Stimulated activated CD4-positive, alpha-beta T cell treated with anti-CD3 and anti-CD28 coated beads, Interleukin-15, amount 100 ng/mL, for 1 hour (primary cell): Measurements from ENCODE around the gene SLC35B4.

Source experiments
- DNase-seq, 2 donors: peaks; one replicate each; pipeline ENCODE4 v3.0.0-alpha.2; 2020; ENCODE audit warnings: low read depth in 1 of 2, low spot score in 1 of 2

SLC35B4 gene, protein sequence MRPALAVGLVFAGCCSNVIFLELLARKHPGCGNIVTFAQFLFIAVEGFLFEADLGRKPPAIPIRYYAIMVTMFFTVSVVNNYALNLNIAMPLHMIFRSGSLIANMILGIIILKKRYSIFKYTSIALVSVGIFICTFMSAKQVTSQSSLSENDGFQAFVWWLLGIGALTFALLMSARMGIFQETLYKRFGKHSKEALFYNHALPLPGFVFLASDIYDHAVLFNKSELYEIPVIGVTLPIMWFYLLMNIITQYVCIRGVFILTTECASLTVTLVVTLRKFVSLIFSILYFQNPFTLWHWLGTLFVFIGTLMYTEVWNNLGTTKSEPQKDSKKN

GRCh38 chr7:134316539-134317344 lies at the start of gene SLC35B4:
Gene SLC35B4, minus strand, starts transcription at chr7:134316930. Its CDS starts 179 bp downstream, at chr7:134316751.
- DNase-seq = peak; percentile 83 to 86

- DNase-seq = no peak
These were observed 49.8 kb upstream of the SLC35B4 start for GRCh38 chr7:134366481-134366880.

- DNase-seq = no peak
These were observed 48.8 kb upstream of the SLC35B4 start for GRCh38 chr7:134365341-134366054.

- DNase-seq = no peak
These were observed 47.9 kb upstream of the SLC35B4 start for GRCh38 chr7:134364619-134365037.

DNA sequence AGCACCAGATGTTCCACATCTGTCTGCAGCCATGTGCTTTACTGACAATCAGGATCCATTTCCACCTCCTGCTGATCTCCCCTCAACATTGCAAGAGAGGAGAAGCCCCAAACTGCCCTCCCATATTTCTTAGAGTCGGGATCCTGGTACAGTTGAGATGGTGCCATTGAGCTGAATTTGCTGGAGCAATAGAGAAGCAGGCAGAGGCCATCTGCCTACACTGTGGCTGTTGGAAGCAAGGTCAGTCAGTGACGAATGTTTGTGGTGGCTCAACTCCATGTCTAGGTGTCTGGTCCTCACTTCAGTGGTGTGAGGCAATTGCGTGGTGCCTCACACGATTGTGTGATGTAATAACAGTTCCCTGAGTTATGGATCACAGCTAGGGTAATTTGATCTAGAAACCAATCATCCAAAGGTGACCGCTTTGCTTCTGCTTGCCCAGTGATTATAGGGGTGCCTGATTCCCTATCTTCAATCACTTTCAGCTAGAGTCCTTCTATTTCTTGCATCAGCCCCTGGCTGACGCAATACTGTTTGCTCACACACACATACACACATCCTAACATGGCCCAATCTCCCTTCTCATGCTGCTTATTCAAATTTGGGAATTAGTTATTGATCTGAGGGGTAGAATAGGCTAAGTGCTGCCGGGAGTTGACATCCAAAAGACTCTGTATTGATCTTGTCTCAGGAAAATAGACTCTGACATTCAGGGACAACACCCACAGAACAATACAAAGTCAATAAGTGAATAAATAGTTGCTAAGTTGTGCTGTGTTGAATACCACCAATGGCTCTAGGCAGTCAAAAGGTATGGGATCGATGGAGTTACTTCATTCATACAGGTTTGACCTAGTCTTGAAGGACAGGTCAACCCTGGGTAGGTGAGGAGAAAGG lies 46.1 kb upstream of the SLC35B4 start:
- DNase-seq = no peak

- no peak for DNase-seq
These were observed 43.2 kb upstream of the SLC35B4 start for GRCh38 chr7:134359787-134360432.

GRCh38 chr7:134357486-134357885 lies 40.8 kb upstream of the SLC35B4 start:
- DNase-seq = no peak

DNA sequence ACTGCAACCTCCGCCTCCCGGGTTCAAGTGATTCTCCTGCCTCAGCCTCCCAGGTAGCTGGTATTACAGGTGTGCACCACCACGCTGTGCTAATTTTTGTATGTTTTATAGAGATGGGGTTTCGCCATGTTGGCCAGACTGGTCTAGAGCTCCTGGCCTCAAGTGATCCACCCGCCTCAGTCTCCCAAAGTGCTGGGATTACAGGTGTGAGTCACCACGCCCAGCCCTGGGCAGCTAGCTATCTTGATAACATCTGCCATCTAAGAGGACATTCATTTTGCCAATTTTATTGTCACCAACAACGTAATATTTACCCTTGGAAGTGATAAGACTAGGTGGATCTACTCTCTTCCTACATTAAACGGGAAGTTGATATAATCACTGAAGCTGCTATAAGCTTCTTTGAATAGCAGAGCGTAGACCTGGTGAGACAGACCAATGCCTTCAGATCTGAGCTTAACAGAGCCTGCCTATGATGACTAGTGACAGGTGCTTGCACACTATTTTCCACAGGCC lies 39.7 kb upstream of the SLC35B4 start:
- no peak for DNase-seq

DNA sequence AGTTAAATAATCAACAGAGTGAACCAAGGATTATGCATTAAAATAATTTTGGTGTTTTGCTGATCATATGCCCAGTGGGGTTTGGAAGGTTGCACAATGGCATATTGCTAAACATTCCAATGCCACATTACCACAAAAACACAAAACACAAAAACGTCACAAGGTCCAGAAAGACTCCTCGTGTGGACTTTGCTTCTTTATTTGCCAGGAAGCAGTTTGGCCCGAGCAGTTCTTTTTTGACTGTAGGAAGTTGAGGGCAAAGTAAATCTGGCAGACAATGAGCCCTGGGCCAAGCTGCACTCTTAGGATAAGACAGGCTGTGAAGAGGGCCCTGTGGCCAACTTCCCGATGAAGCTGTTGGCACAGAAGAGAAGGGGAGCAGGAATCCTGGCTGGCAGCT lies 39.2 kb upstream of the SLC35B4 start:
- DNase-seq = no peak

DNA sequence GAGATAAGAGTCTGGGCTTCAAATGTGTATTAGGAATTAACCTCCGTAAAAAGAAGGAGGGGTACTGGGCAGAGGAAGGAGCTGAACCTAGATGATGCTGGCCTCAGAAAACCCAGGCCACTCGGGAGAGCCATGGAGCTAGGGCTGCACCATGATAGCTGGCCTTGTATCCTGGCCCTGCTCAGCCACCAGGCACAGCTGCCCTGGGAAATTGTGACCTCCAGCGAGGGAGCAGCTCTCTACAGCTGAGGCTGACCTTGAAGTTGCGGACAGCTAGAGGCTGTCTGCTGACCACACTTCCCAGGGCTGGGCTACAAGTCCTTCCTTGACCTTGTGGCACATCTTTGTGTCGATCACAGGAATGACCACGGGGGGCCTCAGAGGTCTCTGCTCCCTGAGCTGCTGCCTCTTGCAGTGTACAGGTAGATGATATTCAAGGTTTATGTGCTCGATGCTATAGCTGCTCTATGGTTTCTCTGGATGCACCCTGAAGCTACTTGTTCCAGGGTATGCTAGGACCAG lies 38.3 kb upstream of the SLC35B4 start:
- no peak for DNase-seq

- DNase-seq = no peak
These were observed 36.7 kb upstream of the SLC35B4 start for GRCh38 chr7:134353411-134353810.

DNA sequence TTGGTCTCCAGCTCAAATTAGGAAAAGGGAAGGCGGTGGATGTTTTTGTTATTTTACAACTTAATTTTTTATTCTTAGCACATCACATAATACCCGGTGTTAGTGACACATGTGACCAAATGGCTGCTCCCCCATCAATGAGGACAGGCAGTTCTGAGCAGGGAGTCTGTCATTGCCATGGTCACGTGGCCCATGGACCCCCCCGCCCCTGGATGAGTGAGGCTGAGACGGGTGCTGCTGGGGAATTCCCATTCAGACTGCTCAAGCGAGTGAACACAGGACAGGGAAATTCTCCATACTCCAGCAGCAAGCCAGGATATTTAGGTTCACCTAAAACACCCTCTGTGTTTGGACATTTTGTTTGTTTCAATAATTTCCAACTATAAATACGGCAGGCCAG lies 34.7 kb upstream of the SLC35B4 start:
- no peak for DNase-seq

DNA sequence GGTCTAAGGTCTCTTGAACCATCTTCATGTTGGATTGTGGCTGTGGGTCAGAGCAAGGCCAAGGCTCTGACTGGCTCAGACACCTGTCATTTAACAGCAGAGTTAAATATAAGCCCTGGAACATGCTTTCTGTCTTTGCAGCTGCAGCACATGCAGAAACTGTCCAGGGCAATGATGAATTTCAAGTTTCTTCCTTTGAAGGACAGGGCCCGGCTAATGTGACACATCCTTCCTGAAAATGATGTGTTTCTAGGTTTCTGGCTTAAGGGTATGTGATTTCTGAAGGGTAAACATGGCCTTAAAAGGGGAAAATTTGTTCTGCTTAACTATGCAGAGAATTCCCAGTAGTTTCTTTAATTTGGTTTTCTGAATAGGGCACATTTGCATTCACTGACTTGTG lies 34.0 kb upstream of the SLC35B4 start:
- no peak for DNase-seq

GRCh38 chr7:134347567-134347966 lies 30.8 kb upstream of the SLC35B4 start:
- no peak for DNase-seq

DNA sequence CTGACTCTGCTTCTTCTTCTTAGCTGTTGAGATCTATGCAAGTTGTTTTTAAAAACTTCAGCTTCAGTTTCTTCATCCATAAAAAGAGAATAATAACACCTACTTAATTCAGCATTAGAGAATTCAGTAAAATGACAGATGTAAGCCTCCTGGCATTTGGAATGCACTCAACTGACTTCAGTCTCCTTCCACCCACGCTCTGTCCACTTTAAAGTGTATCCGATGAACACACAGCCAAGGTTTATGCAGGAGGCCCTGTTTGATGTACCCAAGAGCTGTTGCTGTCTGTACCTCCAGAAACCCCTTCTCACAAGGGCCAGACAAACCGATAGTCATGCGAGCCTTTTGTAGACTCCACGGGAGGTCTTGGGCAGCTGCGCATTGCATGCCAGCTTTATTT lies 27.1 kb upstream of the SLC35B4 start:
- no peak for DNase-seq

- no peak for DNase-seq
These were observed 26.4 kb upstream of the SLC35B4 start for GRCh38 chr7:134343136-134343535.

GRCh38 chr7:134339475-134339874 lies 22.7 kb upstream of the SLC35B4 start:
- DNase-seq = no peak

DNA sequence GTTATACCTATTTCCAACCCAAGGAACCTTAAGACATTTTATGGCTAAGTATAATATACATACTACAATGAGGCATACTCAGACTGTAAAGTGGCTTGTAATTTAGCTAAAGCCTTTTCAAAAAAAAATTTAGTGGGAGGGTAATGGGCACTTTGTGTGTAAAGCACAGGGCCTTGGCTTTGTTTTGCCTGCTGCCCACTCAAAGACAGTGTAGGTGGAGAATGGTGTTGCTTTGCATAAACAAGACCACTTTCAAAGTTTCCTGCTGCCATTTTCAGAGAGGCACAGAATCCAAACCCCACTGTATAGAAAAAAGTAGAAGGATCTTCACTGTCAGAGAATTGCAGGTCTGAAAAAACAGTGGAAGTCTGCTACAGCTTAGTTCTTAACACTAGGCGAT lies 21.2 kb upstream of the SLC35B4 start:
- DNase-seq = no peak

- DNase-seq = no peak
These were observed 17.7 kb upstream of the SLC35B4 start for GRCh38 chr7:134334408-134334807.

GRCh38 chr7:134333943-134334342 lies 17.2 kb upstream of the SLC35B4 start:
- no peak for DNase-seq
